Thymus (tissue), 11 donors: ENCODE results near the gene RABL6. TPM values are rescaled to one million over a fixed set of nuclear protein-coding genes. Genes with fewer than 3 reads are reported as not detected.
"Not testable (repeated sequence)": the region's sequence is repeated elsewhere in the genome, so short reads cannot be mapped to it uniquely, and the experiment has no call there.

Experiments used
- DNase-seq, 9 donors: peaks; one replicate each; pipeline ENCODE4 v3.0.0-alpha.2; 2013; ENCODE audit warnings: low spot score in 9 of 9, low read depth in 6 of 9, missing footprints in 1 of 9
- H3K27ac ChIP-seq, 2 donors: one replicate each; pipeline ENCODE4 v1.5.1; 2013; ENCODE audit warnings: control low read depth in 1 of 2, low read depth in 1 of 2, low read length in 1 of 2, mild to moderate bottlenecking in 1 of 2, moderate library complexity in 1 of 2
- H3K27me3 ChIP-seq, 2 donors: one replicate each; pipeline ENCODE4 v1.5.1; 2013; ENCODE audit warnings: low read length in 1 of 2; ENCODE audit not compliant: control insufficient read depth in 2 of 2, insufficient read depth in 1 of 2
- H3K36me3 ChIP-seq, 2 donors: one replicate each; pipeline ENCODE4 v1.5.1; 2013; ENCODE audit warnings: low read length in 1 of 2, mild to moderate bottlenecking in 1 of 2, moderate library complexity in 1 of 2; ENCODE audit not compliant: control insufficient read depth in 2 of 2, insufficient read depth in 2 of 2
- H3K4me1 ChIP-seq, 2 donors: one replicate each; pipeline ENCODE4 v1.5.1; 2013; ENCODE audit warnings: low read length in 2 of 2; ENCODE audit not compliant: control insufficient read depth in 2 of 2, insufficient read depth in 2 of 2
- H3K4me3 ChIP-seq, 2 donors: one replicate each; pipeline ENCODE4 v1.5.1; 2013; ENCODE audit warnings: low read length in 2 of 2, control low read depth in 1 of 2, mild to moderate bottlenecking in 1 of 2
- H3K9me3 ChIP-seq, 2 donors: one replicate each; pipeline ENCODE4 v1.5.1; 2013; ENCODE audit warnings: low read length in 1 of 2, mild to moderate bottlenecking in 1 of 2; ENCODE audit not compliant: control insufficient read depth in 2 of 2, insufficient read depth in 1 of 2
- WGBS: extraction: QIAGEN DNeasy Blood & Tissue Kit; methylation state at CpG from one replicate; pipeline ENCODE4 v1.1.7; 2013; 5-methylcytosine and 5-hydroxymethylcytosine counted together
- polyA plus RNA-seq: library from polyadenylated mRNA; stranded (reverse); fragments of 200-250 nt; gene quantifications from one replicate; pipeline ENCODE4 v1.2.3, GENCODE V29; 2013
- total RNA-seq: library from RNA; stranded (reverse); fragments of 120-200 nt; gene quantifications from one replicate; pipeline ENCODE4 v1.2.4, GENCODE V29; 2013
- donor health status: healthy.

RABL6 gene
- total and polyA plus RNA-seq, 2 donors, result 43.4 to 55.1 TPM

- H3K9me3 ChIP-seq, result no peaks in the 10 kb centered on the region
- no peak overlapping the region for H3K27ac ChIP-seq
- peaks cover 0 to 31% of the 10 kb centered on the region in 2 donors for H3K27me3 ChIP-seq
- H3K4me1 ChIP-seq, result peaks cover 0 to 7% of the 10 kb centered on the region in 2 donors
- peak in 5 of 9 donors; percentile 23 to 63 (median 43) for DNase-seq
- no peak overlapping the region for H3K4me3 ChIP-seq
- H3K36me3 ChIP-seq, result no peaks in the 10 kb centered on the region
- 38% methylated on average over 37 of the region's 37 CpGs for WGBS
These were observed 44.7 kb upstream of the RABL6 start for GRCh38 chr9:136762915-136763648.

DNA sequence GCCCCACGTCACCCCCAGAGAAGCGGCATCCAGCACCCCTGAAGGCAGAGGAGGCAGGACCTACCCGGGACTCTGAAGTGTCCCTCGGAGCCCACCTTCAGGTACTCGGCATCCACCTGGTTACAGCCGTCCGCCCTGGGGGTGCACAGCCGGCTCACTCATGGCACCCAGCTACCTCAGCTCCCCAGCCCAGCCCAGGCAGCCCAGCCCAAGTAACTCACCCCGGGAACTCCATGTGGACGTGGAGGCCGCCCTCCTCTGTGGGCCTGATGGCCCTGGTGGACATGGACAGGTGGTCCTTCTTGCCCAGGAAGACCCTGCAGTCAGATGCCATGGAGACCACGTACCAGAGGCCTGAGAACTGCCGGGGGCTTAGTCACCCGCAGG is 44.1 kb upstream of the RABL6 start:
- DNase-seq, result no peak
- 96% methylated on average over 14 of the region's 14 CpGs for WGBS
- H3K27me3 ChIP-seq, result peaks cover 0 to 32% of the 10 kb centered on the region in 2 donors

DNA sequence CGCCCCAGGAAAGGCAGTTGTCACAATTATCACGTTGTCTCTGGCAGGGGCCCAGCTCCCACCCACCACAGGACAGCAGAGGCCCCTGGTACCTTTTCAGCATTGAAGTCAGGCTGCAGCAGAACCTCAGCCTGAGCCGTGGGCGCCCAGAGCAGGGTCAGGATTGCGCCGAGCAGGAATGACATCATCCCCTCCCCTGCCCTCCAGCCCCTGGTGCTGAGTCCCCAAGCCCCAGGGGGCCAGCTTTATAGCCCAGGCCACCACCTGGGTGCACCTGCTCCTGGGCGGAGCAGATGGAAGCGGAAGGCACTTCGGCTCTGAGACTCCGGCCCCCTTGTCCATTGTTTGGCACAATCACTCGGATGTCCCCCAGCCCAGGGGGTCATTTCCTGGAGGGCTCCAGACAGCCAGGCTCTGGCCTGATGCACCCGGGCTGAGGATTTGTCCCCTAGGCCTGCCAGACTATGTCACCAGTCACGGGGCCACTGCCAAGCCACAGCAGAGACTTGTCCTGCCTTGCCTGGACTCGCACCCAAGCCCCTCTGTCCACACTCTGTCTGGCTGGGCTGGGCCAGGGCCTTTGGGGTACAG is 43.4 kb upstream of the RABL6 start, which contains the start of gene LCN15:
Gene LCN15 (minus strand): TSS at position 218 of the 591 bp plus-strand sequence. CDS start 30 bp downstream, at position 188.
- Histone ChIP-seq H3K9me3 (no peaks in the 10 kb centered on the region), H3K4me3 (no peak within 1 kb of the TSS), H3K27me3 (peaks cover 0 to 32% of the 10 kb centered on the region in 2 donors), H3K4me1 (peaks cover 0 to 7% of the 10 kb centered on the region in 2 donors), H3K27ac (no peak within 1 kb of the TSS), H3K36me3 (no peaks in the 10 kb centered on the region)
- 88% methylated on average over 14 of the region's 14 CpGs for WGBS
- DNase-seq, result no peak

More for the DNA sequence above, 44.1 kb upstream of the RABL6 start:
- Histone ChIP-seq H3K9me3 (no peaks in the 10 kb centered on the region), H3K4me3 (no peak overlapping the region), H3K27ac (no peak overlapping the region), H3K36me3 (no peaks in the 10 kb centered on the region), H3K4me1 (peaks cover 0 to 7% of the 10 kb centered on the region in 2 donors)

- Histone ChIP-seq H3K27ac (no peak overlapping the region), H3K9me3 (no peaks in the 10 kb centered on the region), H3K4me1 (peaks cover 0 to 7% of the 10 kb centered on the region in 2 donors), H3K27me3 (peaks cover 0 to 32% of the 10 kb centered on the region in 2 donors), H3K4me3 (no peak overlapping the region), H3K36me3 (no peaks in the 10 kb centered on the region)
- DNase-seq, result no peak
- 96% methylated on average over 14 of the region's 14 CpGs for WGBS
These were observed 42.7 kb upstream of the RABL6 start for GRCh38 chr9:136765041-136765440.

- not testable (repeated sequence) for H3K27ac ChIP-seq, H3K9me3 ChIP-seq, H3K4me1 ChIP-seq, DNase-seq, H3K4me3 ChIP-seq, H3K36me3 ChIP-seq
- 87% methylated on average over 14 of the region's 14 CpGs for WGBS
- peaks cover 0 to 29% of the 10 kb centered on the region in 2 donors for H3K27me3 ChIP-seq
These were observed 41.9 kb upstream of the RABL6 start for GRCh38 chr9:136765745-136766409.

DNA sequence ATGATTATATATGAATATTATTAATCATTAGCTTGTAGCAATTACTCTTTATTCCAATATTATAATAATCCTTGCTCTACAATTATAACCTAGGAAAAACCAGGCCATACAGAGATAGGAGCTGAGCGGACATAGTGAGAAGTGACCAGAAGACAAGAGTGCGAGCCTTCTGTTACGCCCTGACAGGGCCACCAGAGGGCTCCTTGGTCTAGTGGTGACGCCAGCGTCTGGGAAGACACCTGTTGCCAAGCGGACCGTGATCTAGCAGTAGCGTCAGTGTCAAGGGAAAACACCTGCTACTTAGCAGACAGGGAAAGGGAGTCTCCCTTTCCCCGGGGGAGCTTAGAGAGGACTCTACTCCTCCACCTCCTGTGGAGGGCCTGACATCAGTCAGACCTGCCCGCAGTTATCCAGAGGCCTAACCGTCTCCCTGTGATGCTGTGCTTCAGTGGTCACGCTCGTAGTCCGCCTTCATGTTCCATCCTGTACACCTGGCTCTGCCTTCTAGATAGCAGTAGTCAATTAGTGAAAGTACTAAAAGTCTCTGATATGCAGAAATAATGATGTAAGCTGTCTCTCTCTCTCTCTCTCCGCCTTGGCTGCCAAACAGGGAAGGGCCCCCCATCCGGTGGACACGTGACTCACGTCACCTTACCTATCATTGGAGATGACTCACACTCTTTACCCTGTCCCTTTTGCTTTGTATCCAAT is 41.2 kb upstream of the RABL6 start:
- not testable (repeated sequence) for H3K9me3 ChIP-seq, H3K27ac ChIP-seq, H3K4me3 ChIP-seq, H3K36me3 ChIP-seq, H3K4me1 ChIP-seq
- DNase-seq, result peak in 1 of 9 donors; percentile 39
- peaks cover 2 to 31% of the 10 kb centered on the region in 2 donors for H3K27me3 ChIP-seq
- 47% methylated on average over 18 of the region's 18 CpGs for WGBS

DNA sequence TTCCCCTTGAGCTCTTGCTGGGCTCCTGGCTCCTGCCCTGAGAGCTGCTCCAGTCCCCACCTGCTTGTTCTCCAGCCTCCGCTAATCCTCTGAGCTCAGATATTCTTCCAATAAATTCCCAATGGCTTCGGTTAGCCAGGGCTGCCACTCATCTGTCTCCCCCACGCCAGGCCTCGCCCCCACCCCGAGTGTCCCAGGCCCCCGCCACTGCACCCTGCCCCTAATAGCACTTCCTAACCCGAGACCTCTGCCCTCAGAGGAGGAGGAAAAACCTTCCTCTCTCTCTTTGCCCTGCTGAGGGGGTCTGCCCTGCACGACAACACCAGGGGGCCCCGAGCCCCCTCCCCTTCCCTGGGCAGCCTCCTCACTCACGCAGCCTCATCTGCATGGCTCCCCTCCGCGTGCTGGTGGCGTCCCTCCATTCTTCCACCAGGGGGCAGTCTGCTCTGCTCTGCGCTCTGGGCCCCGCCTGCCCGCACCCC is 38.0 kb upstream of the RABL6 start:
- peak in 2 of 9 donors; percentile 36 to 47 for DNase-seq
- H3K27me3 ChIP-seq, result peaks cover 2 to 10% of the 10 kb centered on the region in 2 donors

DNA sequence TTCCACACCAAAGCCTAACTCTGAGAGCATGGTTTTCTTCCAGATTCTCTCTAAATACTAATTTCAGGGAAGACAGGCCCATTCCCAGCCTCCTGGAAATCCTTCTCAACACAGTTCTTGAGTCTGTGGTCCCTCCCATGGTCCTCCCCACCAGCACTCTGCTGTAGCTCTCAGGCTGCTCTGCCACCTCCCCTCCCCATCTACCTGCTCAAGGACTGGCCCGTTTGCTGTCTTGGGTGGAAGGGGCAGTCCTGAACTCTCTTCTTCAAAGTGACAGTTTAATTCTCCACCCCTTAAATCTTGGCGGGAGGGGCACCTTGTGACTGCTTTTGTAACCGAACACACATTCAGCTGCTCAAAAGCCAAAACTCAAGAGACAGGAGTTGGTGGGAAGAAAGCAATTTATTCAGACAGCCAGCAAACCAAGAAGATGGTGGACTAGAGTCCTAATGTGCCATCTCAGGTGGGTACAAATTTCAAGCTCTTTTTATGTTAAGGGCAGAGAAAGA is 35.8 kb upstream of the RABL6 start:
- no peak overlapping the region for H3K27ac ChIP-seq
- peaks cover 4 to 13% of the 10 kb centered on the region in 2 donors for H3K9me3 ChIP-seq
- H3K27me3 ChIP-seq, result peaks cover 2 to 7% of the 10 kb centered on the region in 2 donors
- H3K4me1 ChIP-seq, result peaks cover 0 to 9% of the 10 kb centered on the region in 2 donors
- H3K36me3 ChIP-seq, result no peaks in the 10 kb centered on the region
- no peak overlapping the region for H3K4me3 ChIP-seq
- WGBS, result 90% methylated on average over 3 of the region's 3 CpGs
- no peak for DNase-seq

More for the DNA sequence above, 38.0 kb upstream of the RABL6 start:
- WGBS, result 17% methylated on average over 16 of the region's 16 CpGs
- Histone ChIP-seq H3K9me3 (peaks cover 4 to 13% of the 10 kb centered on the region in 2 donors), H3K36me3 (no peaks in the 10 kb centered on the region), H3K27ac (no peak overlapping the region), H3K4me1 (peaks cover 0 to 9% of the 10 kb centered on the region in 2 donors), H3K4me3 (no peak overlapping the region)
